Lower leg skin (tissue), 4 donors: Measurements from ENCODE around the gene MNX1. TPM values are rescaled to one million over a fixed set of nuclear protein-coding genes. Genes with fewer than 3 reads are reported as not detected.

Experiments
- DNase-seq, 2 donors: peaks; one replicate each; pipeline ENCODE4 v3.0.0-alpha.2; 2019; ENCODE audit warnings: low spot score in 2 of 2
- H3K4me3 ChIP-seq: fragments of 200-600 bp; sonication (generic); 2 replicates; pipeline ENCODE4 v1.5.1; 2017; ENCODE audit warnings: mild to moderate bottlenecking, low read depth; ENCODE audit not compliant: poor library complexity, severe bottlenecking
- CTCF ChIP-seq, 3 donors: fragments of 450-650 bp; IDR thresholded peaks; one replicate each; pipeline ENCODE4 v1.5.1; 2016; ENCODE audit warnings: antibody characterized with exemption in 3 of 3, mild to moderate bottlenecking in 3 of 3, moderate library complexity in 2 of 3
- POLR2A ChIP-seq, 2 donors: fragments of 450-650 bp; IDR thresholded peaks; one replicate each; pipeline ENCODE4 v1.6.1; 2016 to 2017; ENCODE audit warnings: antibody characterized with exemption in 2 of 2, mild to moderate bottlenecking in 1 of 2, moderate library complexity in 1 of 2
- WGBS, 2 donors: methylation state at CpG; one replicate each; pipeline ENCODE4 v1.1.5; 2018; 5-methylcytosine and 5-hydroxymethylcytosine counted together
- intact Hi-C: fragments of 100-400 bp; cut with DNase I; formaldehyde crosslinking; loops from one replicate; pipeline ENCODE4 v1.15.0; 2023; ENCODE audit warnings: low total_unique reads
- total RNA-seq, 4 donors: library from RNA; depleted of rRNA; stranded (reverse); fragments of >200 nt; gene quantifications; one replicate each; pipeline ENCODE4 v1.1.0, GENCODE V29; 2016

Gene MNX1
- total RNA-seq, 4 donors from 2014 or later = 0.76 TPM; not detected in 3

GRCh38 chr7:157019718-157020451, 9.4 kb upstream of the MNX1 start:
- 11 to 15% methylated on average over 25 of the region's 25 CpGs for WGBS, 2 donors
- no peak for TF ChIP-seq CTCF (IDR thresholded peaks at IDR 0.05)
- TF ChIP-seq POLR2A (IDR thresholded peaks at IDR 0.05) = no peak
- intact Hi-C loops = no loop called here
- no peak overlapping the region for H3K4me3 ChIP-seq
- peak in 1 of 2 donors; percentile 83 for DNase-seq

GRCh38 chr7:157018997-157019608, 8.6 kb upstream of the MNX1 start:
- WGBS, 2 donors = 2 to 3% methylated on average over 30 to 33 of the region's 50 CpGs
- intact Hi-C loops = no loop called here
- TF ChIP-seq CTCF (IDR thresholded peaks at IDR 0.05) (no peak), POLR2A (IDR thresholded peaks at IDR 0.05) (no peak)
- DNase-seq = peak in 1 of 2 donors; percentile 75
- no peak overlapping the region for H3K4me3 ChIP-seq

GRCh38 chr7:157018328-157018996, 8.0 kb upstream of the MNX1 start:
- intact Hi-C loops = no loop called here
- DNase-seq = peak in 1 of 2 donors; percentile 65
- no peak overlapping the region for H3K4me3 ChIP-seq
- WGBS, 2 donors = 2 to 3% methylated on average over 37 to 38 of the region's 49 CpGs
- TF ChIP-seq CTCF (IDR thresholded peaks at IDR 0.05) = no peak
- TF ChIP-seq POLR2A (IDR thresholded peaks at IDR 0.05) = no peak

- no peak for TF ChIP-seq CTCF (IDR thresholded peaks at IDR 0.05)
- no peak for TF ChIP-seq POLR2A (IDR thresholded peaks at IDR 0.05)
- 6 to 8% methylated on average over 18 to 27 of the region's 48 CpGs for WGBS, 2 donors
- no peak overlapping the region for H3K4me3 ChIP-seq
- intact Hi-C loops = no loop called here
- DNase-seq = peak in 1 of 2 donors; percentile 68
Observed at GRCh38 chr7:157017603-157018327, 7.3 kb upstream of the MNX1 start.

GRCh38 chr7:157017149-157017548, 6.7 kb upstream of the MNX1 start:
- peak in 1 of 2 donors; percentile 50 for DNase-seq
- 15 to 24% methylated on average over 7 to 11 of the region's 11 CpGs for WGBS, 2 donors

More at GRCh38 chr7:157017149-157017548, 6.7 kb upstream of the MNX1 start:
- TF ChIP-seq CTCF (IDR thresholded peaks at IDR 0.05) (no peak), POLR2A (IDR thresholded peaks at IDR 0.05) (no peak)
- H3K4me3 ChIP-seq = no peak overlapping the region
- intact Hi-C loops = no loop called here
